Body of pancreas (tissue), 4 donors: ENCODE measurements around the gene GPR52. TPM values are rescaled to one million over a fixed set of nuclear protein-coding genes. Genes with fewer than 3 reads are reported as not detected.
"Not testable (repeated sequence)": the region's sequence is repeated elsewhere in the genome, so short reads cannot be mapped to it uniquely, and the experiment has no call there.

Experiments used
- ATAC-seq: fragments of 150-250 bp; one replicate; pipeline ENCODE4 v1.9.1; 2016
- DNase-seq, 4 donors: peaks; one replicate each; pipeline ENCODE4 v3.0.0-alpha.2; 2019
- H3K27ac ChIP-seq, 4 donors: fragments of 200-600 bp; sonication (generic); 1 replicate in 3 of 4; 2 replicates in 1 of 4; pipeline versions ENCODE4 v1.5.1 to v1.6.1; 2016 to 2019; ENCODE audit warnings: mild to moderate bottlenecking in 1 of 4, mixed read lengths in 1 of 4, moderate library complexity in 1 of 4
- H3K27me3 ChIP-seq, 2 donors: fragments of 200-600 bp; sonication (generic); one replicate each; pipeline ENCODE4 v1.6.0; 2016; ENCODE audit warnings: mild to moderate bottlenecking in 1 of 2
- H3K36me3 ChIP-seq, 2 donors: fragments of 200-600 bp; sonication (generic); replicated peaks in 1 of 2; 2 replicates each; pipeline ENCODE4 v1.5.1; 2016; ENCODE audit warnings: low read depth in 2 of 2; ENCODE audit not compliant: insufficient read depth in 1 of 2
- H3K4me1 ChIP-seq: fragments of 200-600 bp; sonication (generic); one replicate; pipeline ENCODE4 v1.6.0; 2016
- H3K4me3 ChIP-seq, 2 donors: fragments of 200-600 bp; sonication (generic); 1 replicate in 1 of 2; 2 replicates in 1 of 2; pipeline ENCODE4 v1.5.1; 2016 to 2019
- H3K9me3 ChIP-seq, 3 donors: fragments of 200-600 bp; sonication (generic); 1 replicate in 2 of 3; 2 replicates in 1 of 3; pipeline ENCODE4 v1.5.1; 2016
- CTCF ChIP-seq, 7 experiments: fragments of 450-650 bp in 4 of 7; fragments of 200-600 bp in 3 of 7; sonication (generic) in 3 of 7; IDR thresholded peaks; one replicate each; pipeline ENCODE4 v1.5.1; 2016 to 2019; ENCODE audit warnings: antibody characterized with exemption in 7 of 7
- POLR2A ChIP-seq, 3 donors: fragments of 450-650 bp; IDR thresholded peaks; one replicate each; pipeline ENCODE4 v1.6.1; 2016; ENCODE audit warnings: antibody characterized with exemption in 3 of 3, mild to moderate bottlenecking in 2 of 3
- WGBS, 2 donors: methylation state at CpG; one replicate each; pipeline ENCODE4 v1.1.5; 2017; 5-methylcytosine and 5-hydroxymethylcytosine counted together
- intact Hi-C: fragments of 100-400 bp; cut with DNase I; formaldehyde crosslinking; loops from one replicate; pipeline ENCODE4 v1.15.1; 2023
- total RNA-seq, 2 donors: library from RNA; depleted of rRNA; stranded (reverse); fragments of >200 nt; gene quantifications; one replicate each; pipeline ENCODE4 v1.1.0, GENCODE V29; 2016

Gene GPR52
- total RNA-seq, 2 donors from 2014 or later, result 3.3 to 3.9 TPM

GRCh38 chr1:174406421-174406820 lies 41.3 kb upstream of the GPR52 start:
- Histone ChIP-seq H3K4me3 (no peak overlapping the region), H3K4me1 (no peaks in the 10 kb centered on the region), H3K9me3 (no peaks in the 10 kb centered on the region), H3K36me3 (no peaks in the 10 kb centered on the region), H3K27ac (no peak overlapping the region), H3K27me3 (no peaks in the 10 kb centered on the region)
- TF ChIP-seq POLR2A (IDR thresholded peaks at IDR 0.05), result no peak
- no peak for TF ChIP-seq CTCF (IDR thresholded peaks at IDR 0.05)
- ATAC-seq (no peak), DNase-seq (no peak)
- WGBS, 2 donors, result 89 to 93% methylated on average over 4 of the region's 4 CpGs
- intact Hi-C loops, result no loop called here

GRCh38 chr1:174407665-174408064 lies 40.1 kb upstream of the GPR52 start:
- TF ChIP-seq POLR2A (IDR thresholded peaks at IDR 0.05), result no peak
- 89 to 94% methylated on average over 3 of the region's 3 CpGs for WGBS, 2 donors
- no peaks in the 10 kb centered on the region for H3K36me3 ChIP-seq
- H3K27ac ChIP-seq, result no peak overlapping the region
- no peaks in the 10 kb centered on the region for H3K9me3 ChIP-seq
- H3K4me1 ChIP-seq, result no peaks in the 10 kb centered on the region
- DNase-seq, result no peak
- intact Hi-C loops, result no loop called here
- H3K4me3 ChIP-seq, result no peak overlapping the region
- ATAC-seq, result no peak
- H3K27me3 ChIP-seq, result no peaks in the 10 kb centered on the region

GRCh38 chr1:174408146-174408545 lies 39.6 kb upstream of the GPR52 start:
- Histone ChIP-seq H3K4me3 (no peak overlapping the region), H3K9me3 (no peaks in the 10 kb centered on the region), H3K27me3 (no peaks in the 10 kb centered on the region), H3K27ac (no peak overlapping the region), H3K4me1 (no peaks in the 10 kb centered on the region), H3K36me3 (no peaks in the 10 kb centered on the region)
- WGBS, 2 donors, result 60 to 79% methylated on average over 2 of the region's 2 CpGs
- intact Hi-C loops, result no loop called here
- no peak for DNase-seq
- ATAC-seq, result no peak
- TF ChIP-seq CTCF (IDR thresholded peaks at IDR 0.05) (no peak), POLR2A (IDR thresholded peaks at IDR 0.05) (no peak)

GRCh38 chr1:174409801-174410200 lies 38.0 kb upstream of the GPR52 start:
- intact Hi-C loops, H3K27me3 ChIP-seq, H3K4me3 ChIP-seq, ATAC-seq, H3K9me3 ChIP-seq, H3K27ac ChIP-seq, H3K36me3 ChIP-seq, DNase-seq, H3K4me1 ChIP-seq: not testable (repeated sequence)
- WGBS, 2 donors, result 89 to 91% methylated on average over 3 of the region's 3 CpGs

GRCh38 chr1:174413632-174414031 lies 34.1 kb upstream of the GPR52 start:
- 75 to 76% methylated on average over 4 of the region's 4 CpGs for WGBS, 2 donors

More at GRCh38 chr1:174413632-174414031, 34.1 kb upstream of the GPR52 start:
- no peak for TF ChIP-seq POLR2A (IDR thresholded peaks at IDR 0.05)
- TF ChIP-seq CTCF (IDR thresholded peaks at IDR 0.05), result no peak
- Histone ChIP-seq H3K9me3 (no peaks in the 10 kb centered on the region), H3K27me3 (no peaks in the 10 kb centered on the region), H3K27ac (no peak overlapping the region), H3K36me3 (no peaks in the 10 kb centered on the region), H3K4me3 (no peak overlapping the region), H3K4me1 (no peaks in the 10 kb centered on the region)
- DNase-seq (no peak), ATAC-seq (no peak)
- intact Hi-C loops, result no loop called here
